GM12878 (cell line): ENCODE results near the gene RPL32. TPM values are rescaled to one million over a fixed set of nuclear protein-coding genes. Genes with fewer than 3 reads are reported as not detected.

ENCODE experiments used
- ATAC-seq: fragments of 200-7000 bp; cut with Tn5 transposase; 3 replicates; pipeline ENCODE4 v1.9.1; 2020; ENCODE audit warnings: mild to moderate bottlenecking, moderate library complexity
- BruUV-seq: library from RNA; stranded (reverse); fragments of 400-500 nt; replicated peaks from 2 replicates; lab custom pipeline; 2021; lab: Mats Ljungman, UMichigan
- CTCF ChIA-PET: fragments of 300-600 bp; sonication (Branson Sonifier 250); formaldehyde crosslinking; extraction: SDS; loops from one replicate; lab custom pipeline; 2021; ENCODE audit warnings: inconsistent platforms; lab: Yijun Ruan, JAX
- POLR2A ChIA-PET: fragments of 350-600 bp; formaldehyde crosslinking; extraction: SDS; loops from one replicate; lab custom pipeline; 2021; ENCODE audit warnings: inconsistent platforms; lab: Charles Lee
- RAD21 ChIA-PET: fragments of 300-600 bp; sonication (Branson Sonifier 250); formaldehyde crosslinking; loops from one replicate; lab custom pipeline; 2023; ENCODE audit warnings: antibody characterized with exemption; ENCODE audit not compliant: unreplicated experiment; lab: Charles Lee
- SMC1A ChIA-PET: fragments of 300-600 bp; sonication (Branson Sonifier 250); formaldehyde crosslinking; loops from one replicate; lab custom pipeline; 2023; ENCODE audit not compliant: unreplicated experiment, uncharacterized antibody; lab: Charles Lee
- DNase-seq: peaks from one replicate; pipeline ENCODE4 v3.0.0-alpha.2; 2011; ENCODE audit warnings: low read depth, low spot score
- FAIRE-seq: peaks from 3 replicates; lab custom pipeline; 2011; peaks lifted over from hg19 to GRCh38; lab: Jason Lieb, UNC
- H2AFZ ChIP-seq: 2 replicates; pipeline ENCODE4 v1.6.0; 2011; ENCODE audit warnings: low read depth, low read length, control low read depth; ENCODE audit not compliant: control insufficient read depth
- H3K27ac ChIP-seq: 2 replicates; pipeline ENCODE4 v1.5.1; 2011; ENCODE audit warnings: control low read depth; ENCODE audit not compliant: control insufficient read depth, insufficient read depth
- H3K27me3 ChIP-seq, 2 experiments: replicated peaks in 1 of 2; 2 replicates each; pipeline versions ENCODE4 v1.6.0 to v1.6.1; 2011; ENCODE audit warnings: low read length in 1 of 2; ENCODE audit not compliant: control insufficient read depth in 2 of 2, insufficient read depth in 2 of 2
- H3K36me3 ChIP-seq, 2 experiments: 2 replicates each; pipeline ENCODE4 v1.5.1; 2011; ENCODE audit warnings: low read length in 1 of 2; ENCODE audit not compliant: control insufficient read depth in 2 of 2, insufficient read depth in 2 of 2
- H3K4me1 ChIP-seq: 2 replicates; pipeline ENCODE4 v1.6.1; 2011; ENCODE audit warnings: mild to moderate bottlenecking, low read length, moderate library complexity, mixed read lengths; ENCODE audit not compliant: control insufficient read depth, insufficient read depth
- H3K4me2 ChIP-seq: 2 replicates; pipeline ENCODE4 v1.6.0; 2011; ENCODE audit warnings: control low read depth; ENCODE audit not compliant: control insufficient read depth, insufficient read depth
- H3K4me3 ChIP-seq: fragments of 200-600 bp; sonication (generic); 2 replicates; pipeline ENCODE4 v1.5.1; 2016
- H3K79me2 ChIP-seq: 2 replicates; pipeline ENCODE4 v1.6.0; 2011; ENCODE audit warnings: low read length; ENCODE audit not compliant: control insufficient read depth, insufficient read depth
- H3K9ac ChIP-seq: 2 replicates; pipeline ENCODE4 v1.8.0; 2011; ENCODE audit warnings: low read length, control low read depth, mixed read lengths; ENCODE audit not compliant: control insufficient read depth, insufficient read depth
- H3K9me3 ChIP-seq: replicated peaks from 3 replicates; pipeline ENCODE4 v1.5.1; 2011; ENCODE audit warnings: mild to moderate bottlenecking, low read length; ENCODE audit not compliant: control insufficient read depth, insufficient read depth
- H4K20me1 ChIP-seq: 2 replicates; pipeline ENCODE4 v1.6.0; 2011; ENCODE audit not compliant: control insufficient read depth, insufficient read depth
- ASH2L ChIP-seq: fragments of 300-600, 200-600 bp; sonication (generic); IDR thresholded peaks from 2 replicates; pipeline ENCODE4 v1.6.1; 2017; ENCODE audit warnings: low read depth, mild to moderate bottlenecking, borderline replicate concordance
- POLR2A ChIP-seq: IDR thresholded peaks from 2 replicates; pipeline ENCODE4 v1.6.1; 2011; ENCODE audit warnings: low read depth, mild to moderate bottlenecking, low read length
- POLR2AphosphoS5 ChIP-seq: IDR thresholded peaks from 2 replicates; pipeline ENCODE4 v1.6.1; 2011; ENCODE audit warnings: mild to moderate bottlenecking, low read length, inconsistent platforms
- YY1 ChIP-seq: IDR thresholded peaks from 2 replicates; pipeline ENCODE4 v1.6.1; 2011; ENCODE audit warnings: low read depth, mild to moderate bottlenecking, low read length
- WGBS: methylation state at CpG from one replicate; pipeline ENCODE4 v1.1.6; 2016; ENCODE audit warnings: low lambda C conversion rate; ENCODE audit not compliant: insufficient replicate concordance, insufficient coverage; ENCODE audit errors: missing lambda C conversion rate; 5-methylcytosine and 5-hydroxymethylcytosine counted together
- in situ Hi-C: fragments of 300-500 bp; cut with MboI; formaldehyde crosslinking; loops from 9 replicates; pipeline ENCODE4 v1.14.3; 2018; ENCODE audit warnings: mixed read lengths
- intact Hi-C: fragments of 100-400 bp; cut with micrococcal nuclease; formaldehyde crosslinking; loops from one replicate; pipeline ENCODE4 v1.14.2; 2022; ENCODE audit not compliant: unreplicated experiment
- polyA plus RNA-seq, 11 experiments: library from polyadenylated mRNA; depleted of rRNA in 4 of 11; unstranded in 6 of 11; stranded (reverse) in 5 of 11; fragments of >200 nt; fragmentation: Nextera tagmentation in 4 of 11; fragmentation: Illumina TruSeq in 1 of 11; extraction: Ambion mirVana in 4 of 11; extraction: Trizol in 1 of 11; gene quantifications; 1 replicate in 1 of 11; 2 replicates in 10 of 11; pipeline versions ENCODE4 v1.2.1 to v1.2.3, GENCODE V29; 2011 to 2016; ENCODE audit warnings: inconsistent platforms in 2 of 11, missing spikeins in 2 of 11, low read depth in 1 of 11
- total RNA-seq, 4 experiments: library from RNA; depleted of rRNA in 3 of 4; stranded (reverse); fragments of >200 nt in 3 of 4; fragmentation: Illumina TruSeq in 1 of 4; extraction: Trizol in 1 of 4; gene quantifications; 2 replicates each; pipeline versions ENCODE4 v1.2.1 to v1.2.3, GENCODE V29; 2013 to 2021
- TF ChIP-seq, protein P1 (sequence below): IDR thresholded peaks from 2 replicates; pipeline ENCODE4 v1.6.1; 2012; ENCODE audit warnings: mild to moderate bottlenecking, low read depth, low read length

The RPL32 gene
- total and polyA plus RNA-seq, 10 of the 15 experiments (the other 5 are each of a cell fraction or from before 2014, with no cell fraction given): 1,533 to 5,147 (median 3,350) TPM

DNA sequence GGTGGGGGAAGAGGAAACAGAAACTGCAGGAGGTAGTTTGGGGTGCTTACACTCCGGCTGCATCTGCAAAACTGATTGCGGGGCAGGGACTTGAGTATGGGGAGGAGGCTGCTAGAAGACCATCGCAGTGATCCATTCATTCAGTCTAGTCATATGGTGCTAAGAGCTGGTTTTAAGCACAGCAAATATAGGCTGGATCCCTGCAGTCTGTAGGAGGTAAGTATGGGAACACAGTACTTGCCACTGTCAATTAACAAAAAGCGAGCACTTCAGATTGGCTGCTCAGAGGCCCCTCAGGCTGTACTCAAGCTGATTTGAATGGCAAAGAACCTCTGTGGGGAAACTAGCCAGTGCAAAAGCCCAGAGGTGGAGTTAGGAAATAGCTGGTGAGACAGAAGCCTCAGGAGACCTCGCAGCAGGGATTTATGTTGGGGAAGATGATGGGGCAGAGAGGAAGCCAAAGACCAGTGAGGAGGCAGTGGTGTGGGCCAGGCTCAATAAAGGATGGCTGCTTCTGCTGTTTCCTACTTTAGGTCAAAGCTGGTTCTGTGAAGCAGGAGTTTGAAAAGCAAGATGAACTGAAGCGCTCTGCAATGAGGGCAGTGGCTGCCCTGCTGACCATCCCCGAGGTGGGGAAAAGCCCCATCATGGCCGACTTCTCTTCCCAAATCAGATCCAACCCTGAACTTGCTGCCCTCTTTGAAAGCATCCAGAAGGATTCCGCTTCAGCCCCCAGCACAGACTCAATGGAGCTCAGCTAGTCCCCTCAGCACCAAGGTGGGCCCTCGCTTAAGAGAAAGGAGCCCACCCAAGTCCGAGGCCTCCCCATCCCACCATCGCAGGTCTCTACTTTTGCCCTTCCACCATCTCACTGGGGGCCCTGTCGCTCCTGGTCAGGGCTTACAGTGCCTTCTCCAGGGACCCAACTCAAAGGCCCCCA is 7.9 kb downstream of the RPL32 start:
- POLR2A ChIA-PET: interaction anchor here (0.6 to 0.7 kb wide), 2 partner anchors 9 to 24 kb away, joined by 3 read pairs; no protein-coding TSS in a partner anchor
- H3K36me3 ChIP-seq: peaks cover 46 to 57% of the 10 kb centered on the region in 2 experiments
- TF ChIP-seq, protein P1, sequence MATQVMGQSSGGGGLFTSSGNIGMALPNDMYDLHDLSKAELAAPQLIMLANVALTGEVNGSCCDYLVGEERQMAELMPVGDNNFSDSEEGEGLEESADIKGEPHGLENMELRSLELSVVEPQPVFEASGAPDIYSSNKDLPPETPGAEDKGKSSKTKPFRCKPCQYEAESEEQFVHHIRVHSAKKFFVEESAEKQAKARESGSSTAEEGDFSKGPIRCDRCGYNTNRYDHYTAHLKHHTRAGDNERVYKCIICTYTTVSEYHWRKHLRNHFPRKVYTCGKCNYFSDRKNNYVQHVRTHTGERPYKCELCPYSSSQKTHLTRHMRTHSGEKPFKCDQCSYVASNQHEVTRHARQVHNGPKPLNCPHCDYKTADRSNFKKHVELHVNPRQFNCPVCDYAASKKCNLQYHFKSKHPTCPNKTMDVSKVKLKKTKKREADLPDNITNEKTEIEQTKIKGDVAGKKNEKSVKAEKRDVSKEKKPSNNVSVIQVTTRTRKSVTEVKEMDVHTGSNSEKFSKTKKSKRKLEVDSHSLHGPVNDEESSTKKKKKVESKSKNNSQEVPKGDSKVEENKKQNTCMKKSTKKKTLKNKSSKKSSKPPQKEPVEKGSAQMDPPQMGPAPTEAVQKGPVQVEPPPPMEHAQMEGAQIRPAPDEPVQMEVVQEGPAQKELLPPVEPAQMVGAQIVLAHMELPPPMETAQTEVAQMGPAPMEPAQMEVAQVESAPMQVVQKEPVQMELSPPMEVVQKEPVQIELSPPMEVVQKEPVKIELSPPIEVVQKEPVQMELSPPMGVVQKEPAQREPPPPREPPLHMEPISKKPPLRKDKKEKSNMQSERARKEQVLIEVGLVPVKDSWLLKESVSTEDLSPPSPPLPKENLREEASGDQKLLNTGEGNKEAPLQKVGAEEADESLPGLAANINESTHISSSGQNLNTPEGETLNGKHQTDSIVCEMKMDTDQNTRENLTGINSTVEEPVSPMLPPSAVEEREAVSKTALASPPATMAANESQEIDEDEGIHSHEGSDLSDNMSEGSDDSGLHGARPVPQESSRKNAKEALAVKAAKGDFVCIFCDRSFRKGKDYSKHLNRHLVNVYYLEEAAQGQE: no peak
- peak; percentile 58; the same call in 1 of the 2 replicates for TF ChIP-seq POLR2AphosphoS5
- TF ChIP-seq POLR2A: peak; percentile 68
- no peak for TF ChIP-seq ASH2L
- TF ChIP-seq YY1: 0 out of 2 replicates have a peak, but pooled peaks have one; percentile 8

More for the DNA sequence above, 7.9 kb downstream of the RPL32 start:
- SMC1A ChIA-PET: interaction anchor here (1.0 kb wide), 1 partner anchor 58 kb away, joined by 3 read pairs; no protein-coding TSS in a partner anchor
- intact Hi-C loops (no loop called here), in situ Hi-C loops (no loop called here)
- RAD21 ChIA-PET: no interaction called here
- no peak overlapping the region for H3K4me2 ChIP-seq
- BruUV-seq: no TSS peak
- H2AFZ ChIP-seq: no peak overlapping the region
- CTCF ChIA-PET: interaction anchor here (0.6 to 2.0 kb wide), 4 partner anchors 8 to 1192 kb away, joined by 3 to 10 read pairs (median 3); partner anchors contain the start of gene RPL32
- no peak; the same call in 2 of the 3 replicates for ATAC-seq
- DNase-seq: no peak
- no peak overlapping the region for H3K9ac ChIP-seq
- H3K4me1 ChIP-seq: no peaks in the 10 kb centered on the region
- H4K20me1 ChIP-seq: peaks cover 8% of the 10 kb centered on the region
- no peak for FAIRE-seq
- H3K79me2 ChIP-seq: peaks cover 22% of the 10 kb centered on the region
- H3K27me3 ChIP-seq: no peaks in the 10 kb centered on the region
- no peak overlapping the region for H3K27ac ChIP-seq
- H3K4me3 ChIP-seq: no peak overlapping the region
- no peaks in the 10 kb centered on the region for H3K9me3 ChIP-seq
- 65% methylated on average over 13 of the region's 13 CpGs for WGBS
